ENCODE results near the gene WDR70.
"Not testable (repeated sequence)": the region's sequence is repeated elsewhere in the genome, so short reads cannot be mapped to it uniquely, and the experiment has no call there.

WDR70 gene

DNA sequence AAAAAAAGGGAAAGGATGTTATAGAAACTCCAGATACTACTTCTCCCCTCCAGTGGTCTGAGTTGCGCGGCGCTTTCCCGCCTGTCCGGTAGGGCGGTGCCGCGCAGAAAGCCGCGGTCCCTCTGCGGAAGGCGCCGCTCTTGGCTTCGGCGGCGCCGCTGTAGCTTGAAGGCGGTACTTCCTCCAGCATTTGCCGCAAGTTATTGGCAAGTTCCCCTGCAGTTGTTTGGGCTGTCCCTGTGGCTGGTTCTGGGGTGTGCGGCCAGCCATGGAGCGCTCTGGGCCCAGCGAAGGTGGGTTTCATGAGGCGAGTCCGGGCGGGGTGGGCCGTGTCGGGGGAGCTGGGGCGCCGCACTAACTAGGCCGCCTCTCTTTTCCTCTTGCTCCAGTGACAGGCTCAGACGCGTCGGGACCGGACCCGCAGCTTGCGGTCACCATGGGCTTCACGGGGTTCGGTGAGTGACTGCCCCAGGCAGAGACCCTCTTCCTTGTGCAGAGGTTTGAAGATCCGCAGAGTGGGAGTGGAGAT is at the start of gene WDR70:
Gene WDR70 (plus strand): TSS at position 219 of the 529 bp plus-strand sequence. CDS start 50 bp downstream, at position 269.
- peak; percentile 64 for DNase-seq (ENCODE audit: low read depth)

DNA sequence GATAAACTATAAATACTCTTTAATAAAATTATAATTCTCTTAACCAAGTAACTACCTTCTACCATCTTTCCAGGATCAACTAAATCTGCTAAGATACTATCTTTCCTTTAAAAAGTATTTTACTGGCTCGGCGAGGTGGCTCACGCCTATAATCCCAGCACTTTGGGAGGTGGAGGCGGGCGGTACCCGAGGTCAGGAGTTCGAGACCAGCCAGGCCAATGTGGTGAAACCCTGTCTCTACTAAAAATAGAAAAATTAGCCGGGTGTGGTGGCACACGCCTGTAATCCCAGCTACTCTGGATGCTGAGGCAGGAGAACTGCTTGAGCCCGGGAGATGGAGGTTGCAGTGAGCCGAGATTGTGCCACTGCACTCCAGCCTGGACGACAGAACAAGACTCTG is 44.4 kb upstream of the WDR70 start:
- DNase-seq (ENCODE audit: low read depth): not testable (repeated sequence)

DNA sequence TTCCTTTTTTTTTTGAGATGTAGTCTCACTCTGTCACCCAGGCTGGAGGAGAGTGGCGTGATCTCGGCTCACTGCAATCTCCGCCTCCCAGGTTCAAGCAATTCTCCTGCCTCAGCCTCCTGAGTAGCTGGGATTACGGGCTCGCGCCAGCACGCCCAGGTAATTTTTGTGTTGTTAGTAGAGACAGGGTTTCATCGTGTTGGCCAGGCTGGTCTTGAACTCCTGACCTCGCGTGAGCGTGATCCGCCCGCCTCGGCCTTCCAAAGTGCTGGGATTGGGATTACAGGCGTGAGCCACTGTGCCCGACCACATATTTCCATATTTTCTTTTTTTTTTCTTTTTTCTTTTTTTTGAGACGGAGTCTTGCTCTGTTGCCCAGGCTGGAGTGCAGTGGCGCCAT is 36.4 kb upstream of the WDR70 start:
- DNase-seq (ENCODE audit: low read depth): not testable (repeated sequence)

DNA sequence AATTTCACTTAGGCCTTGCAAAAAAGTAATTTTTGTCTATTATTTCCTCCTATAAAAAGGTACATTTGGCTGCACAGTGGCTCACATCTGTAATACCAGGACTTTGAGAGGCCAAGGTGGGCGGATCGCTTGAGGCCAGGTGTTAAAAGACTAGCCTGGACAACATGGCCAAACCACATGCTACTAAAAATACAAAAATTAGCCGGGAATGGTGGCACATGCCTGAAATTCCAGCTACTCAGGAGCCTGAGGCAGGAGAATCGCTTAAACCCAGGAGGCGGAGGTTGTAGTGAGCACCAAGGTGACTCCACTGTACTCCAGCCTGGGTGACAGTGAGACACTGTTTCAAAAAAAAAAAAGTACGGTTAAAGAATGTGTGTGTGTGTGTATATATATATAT is 24.0 kb upstream of the WDR70 start:
- DNase-seq (ENCODE audit: low read depth): no peak

DNA sequence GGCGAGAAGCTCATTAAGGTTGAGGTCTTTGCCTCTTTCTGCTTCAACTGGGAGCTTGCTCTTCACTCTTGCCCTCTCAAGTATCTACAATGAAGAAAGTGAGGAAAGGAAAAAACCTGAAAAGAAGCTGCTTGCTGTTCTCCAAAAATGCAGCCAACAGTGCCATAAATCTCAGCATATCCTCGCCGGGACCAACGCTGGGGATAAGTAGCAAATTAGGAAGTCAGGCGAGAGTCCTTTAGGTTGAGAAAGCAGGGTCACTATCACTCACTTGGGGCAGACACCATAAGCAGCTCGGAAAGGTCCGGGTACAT is 8.6 kb upstream of the WDR70 start:
- no peak for DNase-seq (ENCODE audit: low read depth)

DNA sequence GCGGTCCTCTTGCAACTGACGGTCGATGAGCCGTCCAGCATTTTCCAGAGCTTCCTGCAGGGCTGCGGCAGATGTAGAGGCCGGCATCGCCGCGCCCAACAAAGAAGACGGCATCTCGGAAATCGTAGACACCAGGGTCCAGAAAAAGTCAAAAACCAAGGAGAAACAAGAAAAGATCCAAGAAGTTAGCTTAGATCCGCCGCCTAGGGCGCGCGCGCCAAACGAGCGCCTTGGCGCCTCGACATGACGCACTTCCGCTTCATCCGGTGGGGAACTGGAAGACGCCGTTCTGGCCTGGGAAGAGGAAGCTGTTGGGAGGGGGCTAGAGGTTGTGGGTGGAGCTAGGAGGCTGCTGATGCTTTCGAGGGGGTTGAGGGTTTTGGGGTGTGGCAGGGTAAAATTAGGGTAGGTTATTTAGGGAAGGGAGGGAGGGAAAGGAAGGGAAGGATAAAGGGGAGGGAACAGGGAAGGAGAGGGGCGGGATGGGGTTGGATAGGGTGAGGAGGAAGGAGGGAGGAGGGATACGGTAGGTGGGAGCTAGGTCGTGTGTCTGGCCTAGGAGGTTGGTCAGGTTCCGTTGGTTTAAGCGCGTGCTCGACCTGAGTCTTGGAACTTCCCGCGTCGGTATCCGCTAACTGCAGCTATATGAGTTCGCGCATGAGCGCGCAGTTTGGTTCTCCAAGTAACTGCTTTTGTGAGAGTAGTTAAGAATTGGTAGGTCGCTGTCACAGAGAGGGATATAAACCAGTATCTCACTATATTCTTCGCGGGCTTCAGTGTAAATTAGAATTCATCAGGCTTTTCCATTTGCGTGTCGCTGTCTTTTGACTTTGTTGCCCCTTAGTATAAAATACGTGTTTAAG is 8.0 kb upstream of the WDR70 start, which contains the start of gene NUP155:
Gene NUP155 (minus strand): TSS at position 243 of the 863 bp plus-strand sequence. CDS start 129 bp downstream, at position 114.
- DNase-seq (ENCODE audit: low read depth): peak; percentile 80

DNA sequence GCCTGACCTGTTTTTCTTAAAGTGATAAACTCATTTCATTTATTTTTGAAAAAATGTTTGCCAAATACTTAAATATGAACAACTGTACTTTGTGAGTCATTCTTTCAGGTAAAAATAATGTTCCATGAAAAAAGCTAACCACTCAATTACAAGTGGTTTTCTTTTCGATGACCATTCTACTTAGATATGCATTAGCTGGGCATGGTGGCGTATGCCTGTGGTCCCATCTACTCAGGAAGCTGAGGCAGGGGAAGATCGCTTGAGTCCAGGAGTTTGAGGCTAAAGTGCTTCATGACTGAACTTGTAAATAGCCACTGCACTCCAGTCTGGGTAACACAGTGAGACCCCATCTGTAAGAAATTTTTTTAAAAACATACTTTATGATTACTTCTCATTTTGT is 4.0 kb upstream of the WDR70 start:
- no peak for DNase-seq (ENCODE audit: low read depth)

DNA sequence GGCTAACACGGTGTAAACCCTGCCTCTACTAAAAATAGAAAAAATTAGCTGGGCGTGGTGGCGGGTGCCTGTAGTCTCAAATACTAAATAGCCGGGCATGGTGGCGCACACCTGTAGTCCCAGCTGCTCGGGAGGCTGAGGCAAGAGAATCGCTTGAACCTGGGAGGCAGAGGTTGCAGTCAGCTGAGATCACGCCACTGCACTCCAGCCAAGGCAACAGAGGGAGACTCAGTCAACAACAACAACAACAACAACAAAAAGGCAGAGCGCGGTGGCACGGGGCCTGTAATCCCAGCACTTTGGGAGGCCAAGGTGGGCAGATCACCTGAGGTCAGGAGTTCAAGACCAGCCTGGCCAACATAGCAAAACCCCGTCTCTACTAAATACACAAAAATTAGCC is 1.1 kb upstream of the WDR70 start:
- DNase-seq (ENCODE audit: low read depth): not testable (repeated sequence)

DNA sequence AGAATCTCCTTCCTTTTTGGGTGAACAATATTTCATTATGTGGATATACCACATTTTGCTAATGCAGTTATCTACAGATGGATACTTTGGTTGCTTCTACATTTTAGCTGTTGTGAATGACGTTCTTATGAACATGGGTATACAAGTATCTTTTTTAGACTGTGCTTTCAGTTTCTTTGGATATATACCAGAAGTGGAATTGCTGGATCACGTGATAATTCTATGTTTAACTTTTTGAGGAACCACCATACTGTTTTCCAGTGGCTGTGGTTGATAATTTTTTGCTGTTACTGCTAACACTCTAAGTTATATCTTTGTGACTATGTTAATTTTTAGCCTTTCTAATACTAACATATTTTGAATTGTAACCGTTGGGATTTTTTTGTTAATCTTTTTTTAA is 12.5 kb downstream of the WDR70 start:
- DNase-seq (ENCODE audit: low read depth): no peak

DNA sequence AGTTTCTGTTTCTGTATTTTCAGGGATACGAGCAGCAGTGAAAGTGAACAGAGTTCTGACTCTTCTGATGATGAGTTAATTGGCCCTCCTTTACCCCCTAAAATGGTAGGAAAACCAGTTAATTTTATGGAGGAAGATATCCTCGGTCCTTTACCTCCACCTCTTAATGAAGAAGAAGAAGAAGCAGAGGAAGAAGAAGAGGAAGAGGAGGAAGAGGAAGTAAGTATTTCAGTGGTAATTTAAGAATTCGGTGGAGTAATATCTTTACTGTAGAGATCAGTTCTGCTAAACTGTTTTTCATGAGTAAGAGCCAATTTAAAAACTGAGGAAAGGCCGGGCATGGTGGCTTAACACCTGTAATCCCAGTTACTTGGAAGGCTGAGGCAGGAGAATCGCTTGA is 17.2 kb downstream of the WDR70 start:
- no peak for DNase-seq (ENCODE audit: low read depth)

DNA sequence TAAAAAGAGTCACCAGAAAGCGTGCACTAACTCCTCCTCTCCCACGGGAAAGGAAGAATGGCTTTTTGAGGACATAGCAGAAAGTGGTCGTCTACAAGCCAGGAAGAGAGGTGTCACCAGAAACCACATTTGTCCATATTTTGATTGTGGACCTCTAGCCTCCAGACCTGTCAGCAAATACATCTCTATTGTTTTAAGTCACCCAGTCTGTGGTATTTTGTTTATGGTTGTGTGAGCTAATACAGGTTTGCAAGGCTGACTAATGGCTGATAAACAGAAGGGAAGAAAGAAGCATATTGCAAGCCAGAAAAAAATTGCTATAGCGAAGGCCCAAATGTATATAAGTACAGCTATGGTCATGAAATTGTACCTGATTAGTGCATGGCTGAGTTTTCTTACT is 21.4 kb downstream of the WDR70 start:
- DNase-seq (ENCODE audit: low read depth): no peak

DNA sequence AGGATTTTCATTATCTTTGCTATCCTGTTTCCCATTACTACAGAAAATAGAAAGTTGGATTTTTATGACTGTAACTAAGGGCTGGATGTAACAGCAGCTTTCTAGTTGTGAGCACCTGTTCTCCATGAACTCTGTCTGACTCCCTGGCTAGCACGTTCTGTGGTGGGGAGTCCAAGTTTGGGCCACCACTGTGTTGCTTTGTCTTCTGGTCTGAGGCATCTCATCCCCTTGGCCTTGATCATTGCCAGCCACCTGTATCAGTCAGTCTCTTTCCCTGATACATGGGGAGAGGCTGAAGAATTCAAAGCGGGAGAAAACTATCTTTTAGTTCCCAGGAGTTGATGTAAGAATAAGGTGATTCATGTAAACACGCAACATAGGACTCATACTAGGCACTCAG is 33.4 kb downstream of the WDR70 start:
- DNase-seq (ENCODE audit: low read depth): no peak

DNA sequence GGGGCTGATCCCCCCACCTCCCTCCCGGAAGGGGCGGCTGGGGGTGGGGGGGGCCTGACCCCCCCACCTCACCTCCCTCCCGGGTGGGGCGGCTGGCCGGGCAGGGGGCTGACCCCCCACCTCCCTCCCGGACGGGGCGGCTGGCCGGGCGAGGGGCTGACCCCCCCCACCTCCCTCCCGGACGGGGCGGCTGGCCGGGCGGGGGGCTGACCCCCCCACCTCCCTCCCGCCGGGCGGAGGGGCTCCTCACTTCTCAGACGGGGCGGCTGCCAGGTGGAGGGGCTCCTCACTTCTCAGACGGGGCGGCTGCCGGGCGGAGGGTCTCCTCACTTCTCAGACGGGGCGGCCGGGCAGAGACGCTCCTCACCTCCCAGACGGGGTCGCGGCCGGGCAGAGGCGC is 36.3 kb downstream of the WDR70 start:
- not testable (repeated sequence) for DNase-seq (ENCODE audit: low read depth)

DNA sequence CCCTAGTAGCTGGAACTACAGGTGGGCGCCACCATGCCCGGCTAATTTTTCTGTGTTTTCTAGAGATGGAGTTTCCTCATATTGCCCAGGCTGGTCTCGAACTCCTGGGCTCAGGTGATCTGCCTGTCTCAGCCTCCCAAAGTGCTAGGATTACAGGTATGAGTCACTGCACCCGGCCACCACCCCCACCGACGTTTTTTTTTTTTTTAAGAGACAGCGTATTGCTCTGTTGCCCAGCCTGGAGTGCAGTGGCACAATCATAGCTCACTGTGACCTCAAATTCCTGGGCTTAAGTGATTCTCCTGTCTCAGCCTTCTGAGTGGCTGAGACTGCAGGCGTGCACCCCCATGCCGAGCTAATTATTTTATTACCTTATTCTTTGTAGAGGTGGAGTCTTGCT is 38.2 kb downstream of the WDR70 start:
- DNase-seq (ENCODE audit: low read depth): no peak

DNA sequence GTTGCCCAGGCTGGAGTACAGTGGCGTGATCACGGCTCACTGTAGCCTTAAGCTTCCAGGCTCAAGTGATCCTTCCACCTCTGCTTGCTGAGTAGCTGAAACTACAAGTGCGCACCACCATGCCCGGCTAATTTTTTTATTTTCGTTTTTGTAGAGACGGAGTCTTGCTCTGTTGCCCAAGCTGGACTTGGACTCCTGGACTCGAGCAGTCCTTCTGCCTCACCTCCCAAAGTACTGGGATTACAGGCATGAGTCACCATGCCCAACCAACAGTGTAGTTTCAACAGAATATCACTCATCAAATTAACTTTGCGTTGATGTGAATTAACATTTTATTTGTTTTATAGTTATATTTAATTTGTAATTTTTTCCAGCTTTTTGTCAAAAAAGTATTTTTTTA is 45.3 kb downstream of the WDR70 start:
- no peak for DNase-seq (ENCODE audit: low read depth)

DNA sequence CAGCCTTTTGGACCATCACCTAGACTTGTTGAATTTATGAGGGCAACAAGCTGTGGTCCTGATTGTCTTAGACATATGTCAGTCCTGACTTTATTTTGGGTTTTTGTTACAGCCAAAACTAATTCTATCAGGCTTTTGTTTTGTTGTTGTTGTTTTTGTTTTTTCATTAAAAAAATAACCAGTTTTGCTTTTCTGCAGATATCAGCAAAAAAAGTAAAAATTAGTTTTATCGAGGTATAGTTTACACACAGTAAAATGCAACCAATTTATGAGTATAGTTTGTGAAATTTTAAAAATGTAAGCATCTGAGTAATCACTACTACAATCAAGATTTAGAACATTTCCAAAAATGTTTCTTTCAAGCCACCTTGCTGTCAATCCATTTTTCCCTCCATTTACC is 48.9 kb downstream of the WDR70 start:
- DNase-seq (ENCODE audit: low read depth): no peak

DNA sequence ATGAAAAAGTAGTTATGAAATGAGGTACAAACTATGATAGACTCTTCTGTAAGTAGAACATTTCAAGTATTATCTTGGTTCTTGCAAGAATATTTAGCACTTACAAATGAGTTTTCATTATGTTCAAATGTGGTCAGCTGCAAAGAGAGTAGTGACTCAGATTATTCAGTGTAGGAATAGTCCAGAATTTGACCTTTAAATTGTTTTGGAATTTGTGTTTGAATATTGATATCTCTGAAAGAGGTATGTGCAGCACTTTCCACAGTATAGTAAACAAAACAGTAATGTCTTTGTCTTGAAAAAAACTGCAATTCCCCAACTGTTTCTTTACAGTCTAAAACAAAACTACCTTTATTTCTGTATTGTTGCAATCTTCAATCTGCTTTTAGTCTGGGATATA is 56.1 kb downstream of the WDR70 start:
- DNase-seq (ENCODE audit: low read depth): no peak

DNA sequence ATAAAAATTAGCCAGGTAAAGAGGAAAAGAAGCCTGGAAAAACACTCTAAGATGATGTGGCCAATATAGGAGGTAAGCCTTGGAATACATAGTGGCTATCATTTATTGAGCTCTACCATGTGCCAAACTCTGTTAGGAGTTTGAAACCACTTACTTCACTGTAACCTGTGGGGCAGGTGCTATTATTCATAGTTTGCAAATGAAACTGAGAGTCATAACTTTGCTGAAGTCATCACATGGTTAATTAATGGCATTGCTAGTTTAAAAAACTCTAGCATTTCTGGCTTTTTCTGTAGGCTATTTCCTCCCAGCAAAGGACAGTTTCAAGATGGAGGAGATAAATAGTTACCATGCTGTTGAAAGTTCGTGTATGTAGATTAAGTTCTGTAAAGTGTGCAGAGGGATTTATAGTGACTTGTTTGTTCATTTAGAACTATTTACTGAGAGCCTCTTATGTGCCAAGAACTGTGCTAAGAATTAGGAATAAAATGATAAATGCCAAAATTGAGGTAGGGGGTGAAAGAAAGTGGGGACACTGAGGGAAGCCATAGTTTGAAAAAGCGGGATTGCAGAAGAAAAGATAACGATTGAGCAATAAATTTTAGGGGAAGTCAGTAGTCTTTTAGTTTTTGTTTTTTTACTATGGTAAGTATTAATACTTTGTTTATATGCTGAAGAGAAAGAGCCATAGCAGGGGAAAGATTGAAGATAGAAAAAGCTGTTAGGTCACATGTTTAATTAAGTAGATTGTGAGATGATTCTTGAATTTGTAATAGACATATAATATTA is 57.2 kb downstream of the WDR70 start:
- DNase-seq (ENCODE audit: low read depth): no peak

DNA sequence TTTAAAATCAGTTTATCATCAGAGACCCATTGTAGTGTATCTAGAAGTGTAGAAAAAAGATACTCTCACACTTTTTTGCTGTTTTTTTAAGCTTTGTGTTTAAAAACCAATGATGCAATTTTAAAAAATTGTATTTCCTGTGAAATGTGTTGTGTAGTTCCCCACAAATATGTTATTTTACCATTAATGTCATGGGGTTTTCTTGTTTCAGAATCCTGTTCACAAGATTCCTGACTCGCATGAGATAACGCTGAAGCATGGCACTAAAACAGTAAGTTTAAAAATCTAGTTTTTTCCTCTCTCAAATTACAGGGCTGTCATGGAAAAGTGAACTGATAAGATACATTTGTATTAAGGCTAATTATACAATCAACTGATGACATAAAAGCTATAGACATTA is 58.6 kb downstream of the WDR70 start:
- DNase-seq (ENCODE audit: low read depth): no peak

DNA sequence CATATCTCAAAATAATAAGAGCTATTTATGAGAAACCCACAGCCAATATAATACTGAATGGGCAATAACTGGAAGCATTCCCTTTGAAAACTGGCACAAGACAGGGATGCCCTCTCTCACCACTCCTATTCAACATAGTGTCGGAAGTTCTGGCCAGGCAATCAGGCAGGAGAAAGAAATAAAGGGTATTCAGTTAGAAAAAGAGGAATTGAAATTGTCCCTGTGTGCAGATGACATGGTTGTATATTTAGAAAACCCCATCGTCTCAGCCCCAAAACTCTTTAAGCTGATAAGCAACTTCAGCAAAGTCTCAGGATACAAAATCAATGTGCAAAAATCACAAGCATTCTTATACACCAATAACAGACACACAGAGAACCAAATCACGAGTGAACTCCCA is 66.7 kb downstream of the WDR70 start:
- DNase-seq (ENCODE audit: low read depth): not testable (repeated sequence)

DNA sequence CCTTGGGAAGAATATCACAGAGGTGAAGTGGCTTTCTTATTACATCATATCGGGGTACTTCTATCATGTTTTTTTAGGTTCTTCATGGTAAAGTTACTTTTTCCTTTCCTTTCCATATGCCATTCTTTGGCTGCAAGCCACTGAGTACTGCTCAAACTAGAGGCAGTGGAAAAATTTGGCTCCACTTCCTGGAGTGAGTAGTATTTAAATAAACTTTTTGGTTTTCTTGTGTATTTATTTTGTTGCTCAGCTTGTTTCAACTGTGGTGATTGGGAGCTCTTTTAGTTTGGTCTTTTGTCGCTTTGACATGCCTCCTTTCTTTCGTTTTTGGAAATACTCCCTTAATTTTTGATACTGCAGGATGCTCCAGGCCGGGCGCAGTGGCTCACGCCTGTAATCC is 69.8 kb downstream of the WDR70 start:
- DNase-seq (ENCODE audit: low read depth): no peak

DNA sequence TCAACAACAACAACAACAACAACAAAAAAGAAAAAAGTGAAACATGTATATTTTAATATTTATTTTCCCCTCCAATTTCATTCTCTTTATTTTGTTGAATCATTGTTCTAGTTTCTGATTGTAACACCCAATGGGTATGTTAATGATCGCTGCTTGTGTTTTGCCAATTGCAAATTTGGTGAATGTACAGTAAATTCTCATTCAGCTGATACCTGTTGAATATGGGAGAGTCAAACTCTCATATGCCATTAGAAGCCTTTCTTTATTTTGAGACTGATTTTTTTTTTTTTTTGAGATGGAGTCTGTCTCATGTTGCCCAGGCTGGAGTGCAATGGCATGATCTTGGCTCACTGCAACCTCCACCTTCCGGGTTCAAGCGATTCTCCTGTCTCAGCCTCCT is 72.9 kb downstream of the WDR70 start:
- not testable (repeated sequence) for DNase-seq (ENCODE audit: low read depth)

DNA sequence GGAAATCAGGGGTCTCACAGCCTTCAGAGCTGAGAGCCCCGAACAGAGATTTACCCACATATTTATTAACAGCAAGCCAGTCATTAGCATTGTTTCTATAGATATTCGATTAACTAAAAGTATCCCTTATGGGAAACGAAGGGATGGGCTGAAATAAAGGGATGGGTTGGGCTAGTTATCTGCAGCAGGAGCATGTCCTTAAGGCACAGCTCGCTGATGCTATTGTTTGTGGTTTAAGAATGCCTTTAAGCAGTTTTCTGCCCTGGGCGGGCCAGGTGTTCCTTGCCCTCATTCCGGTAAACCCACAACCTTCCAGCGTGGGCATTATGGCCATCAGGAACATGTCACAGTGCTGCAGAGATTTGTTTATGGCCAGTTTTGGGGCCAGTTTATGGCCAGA is 74.1 kb downstream of the WDR70 start:
- DNase-seq (ENCODE audit: low read depth): not testable (repeated sequence)

All from stimulated activated CD8-positive, alpha-beta memory T cell treated with anti-CD3 and anti-CD28 coated beads, Interleukin-12 subunit alpha, Interleukin-12 subunit beta, amount 100 ng/mL, for 1 hour (primary cell).